NCI-H2171 treated with DMSO at 0.1 percent for 48 hours (cell line): ENCODE measurements around the gene ARPP21.
"Not testable (repeated sequence)": the region's sequence is repeated elsewhere in the genome, so short reads cannot be mapped to it uniquely, and the experiment has no call there.

Experiments used
- DNase-seq: peaks from one replicate; lab custom pipeline; 2025; lab: John Stamatoyannopoulos, UW

Gene ARPP21

GRCh38 chr3:35639254-35640186, at the start of gene ARPP21:
TSS of gene ARPP21 (plus strand) at chr3:35639525. CDS start at chr3:35681752, 42,227 bp downstream.
- DNase-seq = peak; percentile 32

- no peak for DNase-seq
Measured at GRCh38 chr3:35592589-35593295, 46.6 kb upstream of the ARPP21 start.

GRCh38 chr3:35594739-35595138, 44.6 kb upstream of the ARPP21 start:
- no peak for DNase-seq

- DNase-seq = no peak
Measured at GRCh38 chr3:35596335-35596995, 42.9 kb upstream of the ARPP21 start.

- DNase-seq = no peak
Measured at GRCh38 chr3:35597490-35597889, 41.8 kb upstream of the ARPP21 start.

GRCh38 chr3:35598804-35599203, 40.5 kb upstream of the ARPP21 start:
- DNase-seq = no peak

- peak; percentile 94 for DNase-seq
Measured at GRCh38 chr3:35601959-35602358, 37.4 kb upstream of the ARPP21 start.

- DNase-seq = no peak
Measured at GRCh38 chr3:35602395-35602936, 36.9 kb upstream of the ARPP21 start.

GRCh38 chr3:35616346-35616745, 23.0 kb upstream of the ARPP21 start:
- DNase-seq = no peak

GRCh38 chr3:35617370-35617769, 22.0 kb upstream of the ARPP21 start:
- DNase-seq = no peak

GRCh38 chr3:35620238-35620637, 19.1 kb upstream of the ARPP21 start:
- DNase-seq = not testable (repeated sequence)

- DNase-seq = no peak
Measured at GRCh38 chr3:35624698-35625097, 14.6 kb upstream of the ARPP21 start.

- DNase-seq = no peak
Measured at GRCh38 chr3:35633332-35634124, 5.8 kb upstream of the ARPP21 start.

GRCh38 chr3:35635407-35635806, 3.9 kb upstream of the ARPP21 start:
- no peak for DNase-seq

- DNase-seq = no peak
Measured at GRCh38 chr3:35635926-35636683, 3.2 kb upstream of the ARPP21 start.

- no peak for DNase-seq
Measured at GRCh38 chr3:35638251-35638979, 910 bp upstream of the ARPP21 start.

- DNase-seq = no peak
Measured at GRCh38 chr3:35638980-35639253, 408 bp upstream of the ARPP21 start.

GRCh38 chr3:35640190-35641165, 1.2 kb downstream of the ARPP21 start:
- no peak for DNase-seq

- no peak for DNase-seq
Measured at GRCh38 chr3:35641331-35641730, 2.0 kb downstream of the ARPP21 start.
